Activated CD4-positive, CD25-positive, alpha-beta regulatory T cell treated with anti-CD3 and anti-CD28 coated beads, Interleukin-2, amount 50 U/mL, for 16 hours (primary cell): ENCODE data around the gene HIVEP3.

Experiments used
- DNase-seq: peaks from one replicate; pipeline ENCODE4 v3.0.0-alpha.2; 2020; ENCODE audit warnings: low read depth, low spot score

HIVEP3 gene

GRCh38 chr1:41485605-41486004 lies 433.1 kb downstream of the HIVEP3 start:
- DNase-seq: no peak

- no peak for DNase-seq
Measured at GRCh38 chr1:41484402-41485241, 434.1 kb downstream of the HIVEP3 start, which contains the start of gene EDN2. TSS of gene EDN2 (minus strand) at chr1:41484683. CDS start at chr1:41484601, 82 bp downstream.

- no peak for DNase-seq
Measured at GRCh38 chr1:41483960-41484401, 434.7 kb downstream of the HIVEP3 start.

- no peak for DNase-seq
Measured at GRCh38 chr1:41483001-41483850, 435.5 kb downstream of the HIVEP3 start.

- no peak for DNase-seq
Measured at GRCh38 chr1:41482001-41482765, 436.5 kb downstream of the HIVEP3 start.

- DNase-seq: no peak
Measured at GRCh38 chr1:41481109-41481775, 437.5 kb downstream of the HIVEP3 start.

GRCh38 chr1:41480204-41481108 lies 438.3 kb downstream of the HIVEP3 start:
- no peak for DNase-seq

GRCh38 chr1:41479808-41480160 lies 438.9 kb downstream of the HIVEP3 start:
- DNase-seq: no peak

GRCh38 chr1:41479000-41479807 lies 439.5 kb downstream of the HIVEP3 start:
- no peak for DNase-seq

GRCh38 chr1:41478118-41478748 lies 440.5 kb downstream of the HIVEP3 start:
- DNase-seq: no peak

- DNase-seq: no peak
Measured at GRCh38 chr1:41476807-41477361, 441.8 kb downstream of the HIVEP3 start.

- DNase-seq: no peak
Measured at GRCh38 chr1:41475859-41476567, 442.7 kb downstream of the HIVEP3 start.

- no peak for DNase-seq
Measured at GRCh38 chr1:41475346-41475745, 443.4 kb downstream of the HIVEP3 start.

GRCh38 chr1:41474490-41475271 lies 444.0 kb downstream of the HIVEP3 start:
- DNase-seq: no peak

GRCh38 chr1:41473738-41474362 lies 444.9 kb downstream of the HIVEP3 start:
- no peak for DNase-seq

- DNase-seq: no peak
Measured at GRCh38 chr1:41471658-41472057, 447.1 kb downstream of the HIVEP3 start.

- DNase-seq: no peak
Measured at GRCh38 chr1:41469706-41470105, 449.0 kb downstream of the HIVEP3 start.
